ENCODE measurements around the gene SF1.

Gene SF1

DNA sequence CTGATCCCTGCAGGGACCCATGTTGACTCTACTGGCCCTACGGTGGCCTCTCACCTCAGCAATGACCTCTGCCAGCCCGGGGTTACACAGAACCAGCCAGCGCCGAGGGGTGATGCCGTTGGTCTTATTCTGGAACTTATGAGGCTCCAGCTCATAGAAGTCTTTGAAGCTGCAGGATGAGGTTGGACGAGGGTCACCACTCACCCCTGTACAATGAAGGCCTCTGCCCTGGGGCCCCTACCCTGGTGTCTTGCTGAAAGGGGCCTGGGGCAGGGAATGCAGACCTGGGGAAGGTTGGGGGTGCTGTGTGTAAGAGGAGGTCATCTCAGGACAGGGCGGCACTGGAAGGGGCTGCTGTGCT lies 25.3 kb downstream of the SF1 start:
- Histone ChIP-seq H3K9me3 (ENCODE audit: severe bottlenecking) (no peaks in the 10 kb centered on the region), H3K36me3 (no peaks in the 10 kb centered on the region), H3K4me3 (ENCODE audit: low read depth, low read length) (no peak overlapping the region), H3K27me3 (ENCODE audit: insufficient read depth, low read depth, severe bottlenecking) (no peaks in the 10 kb centered on the region), H3K27ac (no peak overlapping the region)
- DNase-seq: no peak
- TF ChIP-seq, protein P1, sequence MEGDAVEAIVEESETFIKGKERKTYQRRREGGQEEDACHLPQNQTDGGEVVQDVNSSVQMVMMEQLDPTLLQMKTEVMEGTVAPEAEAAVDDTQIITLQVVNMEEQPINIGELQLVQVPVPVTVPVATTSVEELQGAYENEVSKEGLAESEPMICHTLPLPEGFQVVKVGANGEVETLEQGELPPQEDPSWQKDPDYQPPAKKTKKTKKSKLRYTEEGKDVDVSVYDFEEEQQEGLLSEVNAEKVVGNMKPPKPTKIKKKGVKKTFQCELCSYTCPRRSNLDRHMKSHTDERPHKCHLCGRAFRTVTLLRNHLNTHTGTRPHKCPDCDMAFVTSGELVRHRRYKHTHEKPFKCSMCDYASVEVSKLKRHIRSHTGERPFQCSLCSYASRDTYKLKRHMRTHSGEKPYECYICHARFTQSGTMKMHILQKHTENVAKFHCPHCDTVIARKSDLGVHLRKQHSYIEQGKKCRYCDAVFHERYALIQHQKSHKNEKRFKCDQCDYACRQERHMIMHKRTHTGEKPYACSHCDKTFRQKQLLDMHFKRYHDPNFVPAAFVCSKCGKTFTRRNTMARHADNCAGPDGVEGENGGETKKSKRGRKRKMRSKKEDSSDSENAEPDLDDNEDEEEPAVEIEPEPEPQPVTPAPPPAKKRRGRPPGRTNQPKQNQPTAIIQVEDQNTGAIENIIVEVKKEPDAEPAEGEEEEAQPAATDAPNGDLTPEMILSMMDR (IDR thresholded peaks at IDR 0.05; ENCODE audit: low read depth, low read length): no peak

DNA sequence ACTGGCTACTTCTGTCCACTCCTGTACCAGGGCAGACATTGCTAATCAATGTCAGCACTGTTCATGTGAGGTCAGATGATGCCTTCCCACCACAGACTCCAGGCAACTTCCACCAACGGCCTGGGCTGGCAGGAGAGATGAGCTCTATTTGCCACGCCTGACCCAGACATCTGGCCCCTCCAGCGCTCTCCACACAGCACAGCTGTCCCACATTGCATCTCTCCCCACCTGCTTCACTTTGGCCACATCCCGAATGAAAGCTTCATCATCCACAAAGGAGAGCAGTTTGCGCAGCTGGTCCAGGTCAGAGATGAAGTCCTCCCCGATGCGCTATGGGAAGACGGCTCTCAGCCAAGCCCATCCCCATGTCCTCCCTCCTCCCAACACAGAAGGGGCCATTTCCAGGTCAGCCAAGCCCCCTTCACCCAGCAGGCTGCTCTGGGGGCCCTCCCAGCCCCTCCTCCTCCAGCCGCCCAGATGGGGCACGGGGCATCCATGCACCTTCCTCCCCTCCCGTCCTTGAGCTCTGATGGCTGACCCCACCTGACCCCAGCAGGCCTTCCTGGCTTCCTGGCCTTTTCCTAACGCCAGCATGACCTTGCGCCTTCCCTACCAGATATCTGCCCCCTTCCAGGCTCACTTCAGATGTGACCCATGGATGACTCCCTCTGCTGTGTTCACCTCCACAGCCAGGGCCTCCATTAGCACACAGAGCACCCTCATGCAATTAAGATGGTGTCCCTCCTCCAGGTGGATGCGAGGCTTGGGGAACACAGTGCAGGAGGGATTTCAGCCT lies 26.0 kb downstream of the SF1 start:
- H3K4me3 ChIP-seq (ENCODE audit: low read depth, low read length): no peak overlapping the region
- no peaks in the 10 kb centered on the region for H3K9me3 ChIP-seq (ENCODE audit: severe bottlenecking)
- TF ChIP-seq, protein P1 (IDR thresholded peaks at IDR 0.05; ENCODE audit: low read depth, low read length): no peak
- no peak for DNase-seq
- no peaks in the 10 kb centered on the region for H3K27me3 ChIP-seq (ENCODE audit: insufficient read depth, low read depth, severe bottlenecking)
- no peak overlapping the region for H3K27ac ChIP-seq
- no peaks in the 10 kb centered on the region for H3K36me3 ChIP-seq

DNA sequence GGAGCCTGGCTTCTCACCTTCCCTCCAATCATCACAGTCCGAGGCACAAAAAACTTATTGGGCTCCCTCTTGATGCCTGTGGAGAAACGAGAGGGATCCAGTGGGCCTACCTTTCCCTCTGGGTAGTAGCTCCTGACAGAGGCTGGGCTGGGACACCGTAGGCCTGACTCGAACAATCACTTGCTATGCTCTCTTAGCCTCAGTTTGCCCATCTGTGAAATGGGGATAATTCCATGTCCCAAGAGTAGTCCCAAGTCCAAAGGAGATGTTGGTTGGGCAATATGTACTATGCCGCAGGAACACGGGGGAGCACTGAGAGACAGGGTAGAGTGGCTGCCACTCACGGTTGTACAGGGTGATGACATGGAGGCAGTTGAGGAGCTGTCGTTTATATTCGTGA lies 26.8 kb downstream of the SF1 start:
- no peaks in the 10 kb centered on the region for H3K27me3 ChIP-seq (ENCODE audit: insufficient read depth, low read depth, severe bottlenecking)
- TF ChIP-seq, protein P1 (IDR thresholded peaks at IDR 0.05; ENCODE audit: low read depth, low read length): no peak
- H3K4me3 ChIP-seq (ENCODE audit: low read depth, low read length): no peak overlapping the region
- no peaks in the 10 kb centered on the region for H3K36me3 ChIP-seq
- no peak overlapping the region for H3K27ac ChIP-seq
- DNase-seq: no peak
- no peaks in the 10 kb centered on the region for H3K9me3 ChIP-seq (ENCODE audit: severe bottlenecking)

DNA sequence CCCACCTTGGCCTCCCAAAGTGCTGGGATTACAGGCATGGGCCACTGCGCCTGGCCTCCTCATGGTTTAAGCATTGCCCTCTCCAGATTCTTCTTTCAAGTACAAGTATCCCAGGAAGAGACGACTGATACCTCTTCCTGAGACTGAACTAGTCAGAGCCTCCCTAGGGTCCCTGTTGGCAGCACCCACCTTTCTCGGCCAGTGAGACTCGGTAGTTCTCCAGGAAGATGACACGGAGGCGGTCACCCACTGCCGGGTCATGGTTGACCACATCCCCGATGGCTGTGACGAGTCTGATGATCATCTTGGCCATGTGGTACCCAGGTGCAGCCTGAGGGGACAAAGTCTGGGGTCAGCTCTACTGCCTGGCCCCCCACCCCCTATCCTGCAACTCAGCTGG lies 27.2 kb downstream of the SF1 start:
- Histone ChIP-seq H3K4me3 (ENCODE audit: low read depth, low read length) (no peak overlapping the region), H3K27ac (no peak overlapping the region), H3K27me3 (ENCODE audit: insufficient read depth, low read depth, severe bottlenecking) (no peaks in the 10 kb centered on the region), H3K9me3 (ENCODE audit: severe bottlenecking) (no peaks in the 10 kb centered on the region), H3K36me3 (no peaks in the 10 kb centered on the region)
- no peak for DNase-seq
- TF ChIP-seq, protein P1 (IDR thresholded peaks at IDR 0.05; ENCODE audit: low read depth, low read length): no peak

DNA sequence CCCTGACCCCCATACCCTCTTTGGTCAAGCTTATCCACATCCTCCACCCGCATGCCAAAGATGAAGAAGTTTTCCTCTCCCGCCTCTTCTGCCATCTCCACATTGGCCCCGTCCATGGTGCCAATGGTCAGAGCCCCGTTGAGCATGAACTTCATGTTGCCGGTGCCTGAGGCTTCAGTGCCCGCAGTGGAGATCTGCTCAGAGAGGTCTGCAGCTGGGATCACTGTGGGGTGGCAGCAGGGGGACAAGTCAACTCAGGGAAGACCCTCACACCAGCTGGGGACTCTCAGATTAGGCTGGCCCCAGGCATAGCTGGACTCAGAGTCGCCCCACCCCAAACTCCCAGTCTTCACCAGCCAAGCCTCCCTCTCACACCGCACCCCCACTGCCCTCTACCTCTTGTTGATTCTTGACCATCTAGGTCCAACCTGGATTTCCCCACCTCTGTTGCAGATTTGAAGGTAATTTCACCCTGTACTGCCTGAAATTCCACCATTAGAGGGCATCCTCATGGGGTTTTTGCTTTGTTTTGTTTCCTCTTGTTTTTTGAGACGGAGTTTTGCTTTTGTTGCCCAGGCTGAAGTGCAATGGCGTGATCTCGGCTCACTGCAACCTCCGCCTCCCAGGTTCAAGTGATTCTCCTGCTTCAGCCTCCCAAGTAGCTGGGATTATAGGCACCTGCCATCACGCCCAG lies 27.8 kb downstream of the SF1 start:
- TF ChIP-seq, protein P1 (IDR thresholded peaks at IDR 0.05; ENCODE audit: low read depth, low read length): no peak
- Histone ChIP-seq H3K27ac (no peak overlapping the region), H3K27me3 (ENCODE audit: insufficient read depth, low read depth, severe bottlenecking) (no peaks in the 10 kb centered on the region), H3K9me3 (ENCODE audit: severe bottlenecking) (no peaks in the 10 kb centered on the region), H3K4me3 (ENCODE audit: low read depth, low read length) (no peak overlapping the region), H3K36me3 (no peaks in the 10 kb centered on the region)
- DNase-seq: no peak

Data from WERI-Rb-1 (cell line).